Astrocyte (in vitro differentiated cells and primary cell): ENCODE data around the gene SUPT3H. TPM values are rescaled to one million over a fixed set of nuclear protein-coding genes. Genes with fewer than 3 reads are reported as not detected.

Experiments
- DNase-seq: peaks from one replicate; pipeline ENCODE4 v3.0.0-alpha.2; 2010; ENCODE audit warnings: low read depth
- FAIRE-seq: peaks from 2 replicates; lab custom pipeline; 2011; peaks lifted over from hg19 to GRCh38; lab: Jason Lieb, UNC
- H2AFZ ChIP-seq: 2 replicates; pipeline ENCODE4 v1.6.0; 2012; ENCODE audit warnings: low read depth, low read length, inconsistent platforms
- H3K27ac ChIP-seq: 2 replicates; pipeline ENCODE4 v1.5.1; 2011; ENCODE audit warnings: low read depth, low read length, inconsistent platforms
- H3K27me3 ChIP-seq: 2 replicates; pipeline ENCODE4 v1.6.0; 2011; ENCODE audit warnings: low read length, inconsistent platforms; ENCODE audit not compliant: insufficient read depth
- H3K36me3 ChIP-seq: 2 replicates; pipeline ENCODE4 v1.5.1; 2011; ENCODE audit warnings: low read length, inconsistent platforms; ENCODE audit not compliant: insufficient read depth
- H3K4me1 ChIP-seq: 2 replicates; pipeline ENCODE4 v1.5.1; 2011; ENCODE audit warnings: low read length, inconsistent platforms; ENCODE audit not compliant: insufficient read depth
- H3K4me2 ChIP-seq: 2 replicates; pipeline ENCODE4 v1.6.0; 2012; ENCODE audit warnings: low read length, inconsistent platforms
- H3K4me3 ChIP-seq: 2 replicates; pipeline ENCODE4 v1.5.1; 2011; ENCODE audit warnings: low read depth, mild to moderate bottlenecking, low read length, inconsistent platforms; ENCODE audit not compliant: insufficient read depth
- H3K79me2 ChIP-seq: 2 replicates; pipeline ENCODE4 v1.6.0; 2012; ENCODE audit warnings: mild to moderate bottlenecking, low read length, inconsistent platforms; ENCODE audit not compliant: insufficient read depth
- H3K9ac ChIP-seq: 2 replicates; pipeline ENCODE4 v1.6.0; 2012; ENCODE audit warnings: mild to moderate bottlenecking, low read length, inconsistent platforms
- H3K9me3 ChIP-seq: 2 replicates; pipeline ENCODE4 v1.5.1; 2012; ENCODE audit warnings: low read depth, mild to moderate bottlenecking, low read length, inconsistent platforms; ENCODE audit not compliant: insufficient read depth
- H4K20me1 ChIP-seq: 2 replicates; pipeline ENCODE4 v1.6.0; 2012; ENCODE audit warnings: low read length, inconsistent platforms; ENCODE audit not compliant: insufficient read depth
- H3K27ac Mint-ChIP-seq: one replicate; pipeline ENCODE4 v1.8.0; 2021; ENCODE audit warnings: mild to moderate bottlenecking, mixed read lengths; ENCODE audit not compliant: unreplicated experiment
- H3K27me3 Mint-ChIP-seq: one replicate; pipeline ENCODE4 v1.8.0; 2021; ENCODE audit warnings: low read depth, mixed read lengths; ENCODE audit not compliant: unreplicated experiment
- H3K36me3 Mint-ChIP-seq: one replicate; pipeline ENCODE4 v1.8.0; 2021; ENCODE audit warnings: low read depth, mixed read lengths; ENCODE audit not compliant: unreplicated experiment
- H3K4me1 Mint-ChIP-seq: one replicate; pipeline ENCODE4 v1.8.0; 2021; ENCODE audit warnings: low read depth, mixed read lengths; ENCODE audit not compliant: unreplicated experiment
- H3K4me3 Mint-ChIP-seq: one replicate; pipeline ENCODE4 v1.8.0; 2021; ENCODE audit warnings: mild to moderate bottlenecking, moderate library complexity, mixed read lengths; ENCODE audit not compliant: unreplicated experiment
- H3K9me3 Mint-ChIP-seq: one replicate; pipeline ENCODE4 v1.8.0; 2021; ENCODE audit warnings: mild to moderate bottlenecking, mixed read lengths; ENCODE audit not compliant: unreplicated experiment
- CTCF ChIP-seq: IDR thresholded peaks from 2 replicates; pipeline ENCODE4 v1.5.1; 2011; ENCODE audit warnings: low read depth, mild to moderate bottlenecking, inconsistent platforms, low read length, moderate library complexity; ENCODE audit not compliant: insufficient read depth
- EZH2 ChIP-seq: IDR thresholded peaks from 2 replicates; pipeline ENCODE4 v1.6.1; 2012; ENCODE audit warnings: mild to moderate bottlenecking, low read length, inconsistent platforms; ENCODE audit not compliant: insufficient read depth
- total RNA-seq: library from RNA; stranded (reverse); gene quantifications from 2 replicates; pipeline ENCODE4 v1.2.1, GENCODE V29; 2021

The SUPT3H gene
- total RNA-seq, 1 donor from 2014 or later, result 12.4 TPM

- H2AFZ ChIP-seq, result no peak overlapping the region
- no peak overlapping the region for H3K4me2 ChIP-seq
- no peak for DNase-seq
- H3K79me2 ChIP-seq, result no peaks in the 10 kb centered on the region
- Mint-ChIP-seq H3K27ac (no peak overlapping the region), H3K4me1 (no peaks in the 10 kb centered on the region), H3K4me3 (no peak overlapping the region), H3K27me3 (no peaks in the 10 kb centered on the region), H3K9me3 (no peaks in the 10 kb centered on the region), H3K36me3 (peaks cover 2% of the 10 kb centered on the region)
- no peaks in the 10 kb centered on the region for H3K9me3 ChIP-seq
- H3K4me1 ChIP-seq, result no peaks in the 10 kb centered on the region
- no peak overlapping the region for H3K4me3 ChIP-seq
- H3K9ac ChIP-seq, result no peak overlapping the region
- H4K20me1 ChIP-seq, result no peaks in the 10 kb centered on the region
- no peaks in the 10 kb centered on the region for H3K36me3 ChIP-seq
- no peaks in the 10 kb centered on the region for H3K27me3 ChIP-seq
- FAIRE-seq, result no peak
- no peak overlapping the region for H3K27ac ChIP-seq
- no peak for TF ChIP-seq CTCF
Observed at GRCh38 chr6:45256697-45257695, 120.7 kb downstream of the SUPT3H start.

GRCh38 chr6:45255434-45255833, 122.3 kb downstream of the SUPT3H start:
- DNase-seq (no peak), FAIRE-seq (no peak)
- H3K27me3 Mint-ChIP-seq, result no peaks in the 10 kb centered on the region
- no peak overlapping the region for H3K9ac ChIP-seq
- H3K36me3 ChIP-seq, result no peaks in the 10 kb centered on the region
- H3K36me3 Mint-ChIP-seq, result no peaks in the 10 kb centered on the region
- no peak overlapping the region for H3K4me3 Mint-ChIP-seq
- TF ChIP-seq EZH2 (no peak), CTCF (no peak)
- no peak overlapping the region for H3K4me2 ChIP-seq
- H3K27ac ChIP-seq, result no peak overlapping the region
- no peak overlapping the region for H2AFZ ChIP-seq
- no peaks in the 10 kb centered on the region for H3K27me3 ChIP-seq
- H3K9me3 Mint-ChIP-seq, result no peaks in the 10 kb centered on the region
- H3K4me3 ChIP-seq, result no peak overlapping the region
- H3K4me1 ChIP-seq, result no peaks in the 10 kb centered on the region
- no peaks in the 10 kb centered on the region for H3K4me1 Mint-ChIP-seq
- H3K27ac Mint-ChIP-seq, result no peak overlapping the region
- H3K9me3 ChIP-seq, result no peaks in the 10 kb centered on the region
- H4K20me1 ChIP-seq, result no peaks in the 10 kb centered on the region
- no peaks in the 10 kb centered on the region for H3K79me2 ChIP-seq

- H4K20me1 ChIP-seq, result no peaks in the 10 kb centered on the region
- no peaks in the 10 kb centered on the region for H3K4me1 ChIP-seq
- H2AFZ ChIP-seq, result no peak overlapping the region
- no peak overlapping the region for H3K4me3 ChIP-seq
- no peaks in the 10 kb centered on the region for H3K36me3 ChIP-seq
- FAIRE-seq (no peak), DNase-seq (no peak)
- Mint-ChIP-seq H3K4me3 (no peak overlapping the region), H3K27ac (no peak overlapping the region), H3K9me3 (no peaks in the 10 kb centered on the region), H3K27me3 (no peaks in the 10 kb centered on the region), H3K4me1 (peaks cover 7% of the 10 kb centered on the region), H3K36me3 (no peaks in the 10 kb centered on the region)
- H3K9me3 ChIP-seq, result no peaks in the 10 kb centered on the region
- no peak overlapping the region for H3K9ac ChIP-seq
- H3K27ac ChIP-seq, result no peak overlapping the region
- H3K79me2 ChIP-seq, result no peaks in the 10 kb centered on the region
- H3K27me3 ChIP-seq, result no peaks in the 10 kb centered on the region
- no peak overlapping the region for H3K4me2 ChIP-seq
- TF ChIP-seq EZH2 (no peak), CTCF (no peak)
Observed at GRCh38 chr6:45254253-45254652, 123.5 kb downstream of the SUPT3H start.
